Measurements from ENCODE around the gene CLRN3. TPM values are rescaled to one million over a fixed set of nuclear protein-coding genes. Genes with fewer than 3 reads are reported as not detected.

Gene CLRN3
- polyA plus RNA-seq, 2 of the 4 experiments (the other 2 are of a cell fraction): 0.08 TPM; not detected in 1

DNA sequence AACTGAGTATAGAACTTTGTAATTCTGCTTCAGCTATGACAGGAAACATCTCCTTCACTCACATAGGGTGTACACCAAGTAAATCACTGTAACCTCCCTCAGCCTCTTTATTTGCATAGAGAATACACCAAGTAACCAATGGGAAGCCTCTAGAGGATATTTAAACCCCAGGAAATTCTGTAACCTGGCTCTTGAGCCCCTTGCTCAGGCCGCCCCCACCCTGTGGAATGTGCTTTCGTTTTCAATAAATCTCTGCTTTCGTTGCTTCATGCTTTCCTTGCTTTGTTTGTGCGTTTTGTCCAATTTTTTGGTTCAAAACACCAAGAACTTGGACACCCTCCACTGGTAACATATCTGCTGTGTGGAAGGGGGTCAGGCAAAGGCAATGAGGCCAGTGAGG lies 60.2 kb downstream of the CLRN3 start:
- Histone ChIP-seq H3K27ac (no peak overlapping the region), H3K4me1 (no peaks in the 10 kb centered on the region), H3K9me3 (no peaks in the 10 kb centered on the region), H3K4me3 (no peak overlapping the region), H3K4me2 (0 out of 3 replicates have a peak overlapping the region, but pooled peaks have one; percentile 30)
- no peak for FAIRE-seq
- no peak for ATAC-seq
- DNase-seq (ENCODE audit: low read depth in 1 of 2, low spot score in 1 of 2): no peak
- TF ChIP-seq MYC (IDR thresholded peaks at IDR 0.05; ENCODE audit: borderline replicate concordance, low read length) (no peak), FOSL2 (IDR thresholded peaks at IDR 0.05) (no peak), FOSL2 (CRISPR knock-in tag; IDR thresholded peaks at IDR 0.05) (no peak), HOXB13 (CRISPR knock-in tag; IDR thresholded peaks at IDR 0.05; ENCODE audit: low read depth) (no peak), RNF2 (IDR thresholded peaks at IDR 0.05; ENCODE audit: borderline replicate concordance, low read depth) (no peak), SMC3 (IDR thresholded peaks at IDR 0.05) (no peak), HOXB5 (CRISPR knock-in tag; IDR thresholded peaks at IDR 0.05) (no peak), GATA3 (IDR thresholded peaks at IDR 0.05; ENCODE audit: borderline replicate concordance) (no peak), HDAC2 (IDR thresholded peaks at IDR 0.05) (no peak), POLR2AphosphoS2 (conservative IDR thresholded peaks at IDR 0.05; ENCODE audit: low read length) (no peak), MAZ (IDR thresholded peaks at IDR 0.05; ENCODE audit: borderline replicate concordance, low read depth, low read length) (no peak), RARB (CRISPR knock-in tag; IDR thresholded peaks at IDR 0.05) (no peak), FOXS1 (CRISPR knock-in tag; IDR thresholded peaks at IDR 0.05) (no peak), RAD21 (conservative IDR thresholded peaks at IDR 0.05 in 1 of 2, IDR thresholded peaks at IDR 0.05 in 1 of 2) (no peak), JUN (IDR thresholded peaks at IDR 0.05) (no peak)
- TF ChIP-seq, protein P1, sequence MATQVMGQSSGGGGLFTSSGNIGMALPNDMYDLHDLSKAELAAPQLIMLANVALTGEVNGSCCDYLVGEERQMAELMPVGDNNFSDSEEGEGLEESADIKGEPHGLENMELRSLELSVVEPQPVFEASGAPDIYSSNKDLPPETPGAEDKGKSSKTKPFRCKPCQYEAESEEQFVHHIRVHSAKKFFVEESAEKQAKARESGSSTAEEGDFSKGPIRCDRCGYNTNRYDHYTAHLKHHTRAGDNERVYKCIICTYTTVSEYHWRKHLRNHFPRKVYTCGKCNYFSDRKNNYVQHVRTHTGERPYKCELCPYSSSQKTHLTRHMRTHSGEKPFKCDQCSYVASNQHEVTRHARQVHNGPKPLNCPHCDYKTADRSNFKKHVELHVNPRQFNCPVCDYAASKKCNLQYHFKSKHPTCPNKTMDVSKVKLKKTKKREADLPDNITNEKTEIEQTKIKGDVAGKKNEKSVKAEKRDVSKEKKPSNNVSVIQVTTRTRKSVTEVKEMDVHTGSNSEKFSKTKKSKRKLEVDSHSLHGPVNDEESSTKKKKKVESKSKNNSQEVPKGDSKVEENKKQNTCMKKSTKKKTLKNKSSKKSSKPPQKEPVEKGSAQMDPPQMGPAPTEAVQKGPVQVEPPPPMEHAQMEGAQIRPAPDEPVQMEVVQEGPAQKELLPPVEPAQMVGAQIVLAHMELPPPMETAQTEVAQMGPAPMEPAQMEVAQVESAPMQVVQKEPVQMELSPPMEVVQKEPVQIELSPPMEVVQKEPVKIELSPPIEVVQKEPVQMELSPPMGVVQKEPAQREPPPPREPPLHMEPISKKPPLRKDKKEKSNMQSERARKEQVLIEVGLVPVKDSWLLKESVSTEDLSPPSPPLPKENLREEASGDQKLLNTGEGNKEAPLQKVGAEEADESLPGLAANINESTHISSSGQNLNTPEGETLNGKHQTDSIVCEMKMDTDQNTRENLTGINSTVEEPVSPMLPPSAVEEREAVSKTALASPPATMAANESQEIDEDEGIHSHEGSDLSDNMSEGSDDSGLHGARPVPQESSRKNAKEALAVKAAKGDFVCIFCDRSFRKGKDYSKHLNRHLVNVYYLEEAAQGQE (IDR thresholded peaks at IDR 0.05): no peak
- TF ChIP-seq, protein P2, sequence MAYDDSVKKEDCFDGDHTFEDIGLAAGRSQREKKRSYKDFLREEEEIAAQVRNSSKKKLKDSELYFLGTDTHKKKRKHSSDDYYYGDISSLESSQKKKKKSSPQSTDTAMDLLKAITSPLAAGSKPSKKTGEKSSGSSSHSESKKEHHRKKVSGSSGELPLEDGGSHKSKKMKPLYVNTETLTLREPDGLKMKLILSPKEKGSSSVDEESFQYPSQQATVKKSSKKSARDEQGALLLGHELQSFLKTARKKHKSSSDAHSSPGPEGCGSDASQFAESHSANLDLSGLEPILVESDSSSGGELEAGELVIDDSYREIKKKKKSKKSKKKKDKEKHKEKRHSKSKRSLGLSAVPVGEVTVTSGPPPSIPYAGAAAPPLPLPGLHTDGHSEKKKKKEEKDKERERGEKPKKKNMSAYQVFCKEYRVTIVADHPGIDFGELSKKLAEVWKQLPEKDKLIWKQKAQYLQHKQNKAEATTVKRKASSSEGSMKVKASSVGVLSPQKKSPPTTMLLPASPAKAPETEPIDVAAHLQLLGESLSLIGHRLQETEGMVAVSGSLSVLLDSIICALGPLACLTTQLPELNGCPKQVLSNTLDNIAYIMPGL (CRISPR knock-in tag; IDR thresholded peaks at IDR 0.05; ENCODE audit: borderline replicate concordance): no peak
- TF ChIP-seq, protein P3, sequence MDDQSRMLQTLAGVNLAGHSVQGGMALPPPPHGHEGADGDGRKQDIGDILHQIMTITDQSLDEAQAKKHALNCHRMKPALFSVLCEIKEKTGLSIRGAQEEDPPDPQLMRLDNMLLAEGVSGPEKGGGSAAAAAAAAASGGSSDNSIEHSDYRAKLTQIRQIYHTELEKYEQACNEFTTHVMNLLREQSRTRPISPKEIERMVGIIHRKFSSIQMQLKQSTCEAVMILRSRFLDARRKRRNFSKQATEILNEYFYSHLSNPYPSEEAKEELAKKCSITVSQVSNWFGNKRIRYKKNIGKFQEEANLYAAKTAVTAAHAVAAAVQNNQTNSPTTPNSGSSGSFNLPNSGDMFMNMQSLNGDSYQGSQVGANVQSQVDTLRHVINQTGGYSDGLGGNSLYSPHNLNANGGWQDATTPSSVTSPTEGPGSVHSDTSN (IDR thresholded peaks at IDR 0.05): no peak
- TF ChIP-seq, protein P4, sequence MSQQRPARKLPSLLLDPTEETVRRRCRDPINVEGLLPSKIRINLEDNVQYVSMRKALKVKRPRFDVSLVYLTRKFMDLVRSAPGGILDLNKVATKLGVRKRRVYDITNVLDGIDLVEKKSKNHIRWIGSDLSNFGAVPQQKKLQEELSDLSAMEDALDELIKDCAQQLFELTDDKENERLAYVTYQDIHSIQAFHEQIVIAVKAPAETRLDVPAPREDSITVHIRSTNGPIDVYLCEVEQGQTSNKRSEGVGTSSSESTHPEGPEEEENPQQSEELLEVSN (IDR thresholded peaks at IDR 0.05; ENCODE audit: borderline replicate concordance, low read depth): no peak
- TF ChIP-seq, protein P5, sequence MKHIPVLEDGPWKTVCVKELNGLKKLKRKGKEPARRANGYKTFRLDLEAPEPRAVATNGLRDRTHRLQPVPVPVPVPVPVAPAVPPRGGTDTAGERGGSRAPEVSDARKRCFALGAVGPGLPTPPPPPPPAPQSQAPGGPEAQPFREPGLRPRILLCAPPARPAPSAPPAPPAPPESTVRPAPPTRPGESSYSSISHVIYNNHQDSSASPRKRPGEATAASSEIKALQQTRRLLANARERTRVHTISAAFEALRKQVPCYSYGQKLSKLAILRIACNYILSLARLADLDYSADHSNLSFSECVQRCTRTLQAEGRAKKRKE (CRISPR knock-in tag; IDR thresholded peaks at IDR 0.05; ENCODE audit: low read depth): no peak
- WGBS (ENCODE audit: missing lambda C conversion rate): 5% methylated on average over 4 of the region's 4 CpGs
- ChIA-PET CTCF (interaction anchor here (1.0 kb wide), 1 partner anchor 21 kb away, joined by 3 read pairs; no protein-coding TSS in a partner anchor), POLR2A (no interaction called here)

Data from A549 (cell line).